Parathyroid adenoma (tissue), 2 donors: ENCODE measurements around the gene C5AR1.
"Not testable (repeated sequence)": the region's sequence is repeated elsewhere in the genome, so short reads cannot be mapped to it uniquely, and the experiment has no call there.

Experiments
- H2AFZ ChIP-seq: fragments of 300-600 bp; sonication (generic); one replicate; pipeline ENCODE4 v1.7.0; 2017; ENCODE audit warnings: antibody characterized with exemption, mild to moderate bottlenecking
- H3K27ac ChIP-seq: fragments of 300-600 bp; sonication (generic); one replicate; pipeline ENCODE4 v1.7.0; 2017
- H3K27me3 ChIP-seq: fragments of 300-600 bp; sonication (generic); one replicate; pipeline ENCODE4 v1.7.0; 2017; ENCODE audit warnings: low read length; ENCODE audit not compliant: control insufficient read depth, insufficient read depth
- H3K36me3 ChIP-seq: fragments of 300-600 bp; sonication (generic); one replicate; pipeline ENCODE4 v1.7.0; 2017; ENCODE audit warnings: low read length; ENCODE audit not compliant: control insufficient read depth, insufficient read depth
- H3K4me1 ChIP-seq: fragments of 300-600 bp; sonication (generic); one replicate; pipeline ENCODE4 v1.7.0; 2017; ENCODE audit warnings: control low read depth
- H3K4me2 ChIP-seq: fragments of 300-600 bp; sonication (generic); one replicate; pipeline ENCODE4 v1.7.0; 2017; ENCODE audit warnings: low read length
- H3K4me3 ChIP-seq: fragments of 300-600 bp; sonication (generic); one replicate; pipeline ENCODE4 v1.7.0; 2017; ENCODE audit warnings: low read depth, low read length
- H3K79me2 ChIP-seq: fragments of 300-600 bp; sonication (generic); one replicate; pipeline ENCODE4 v1.7.0; 2017; ENCODE audit warnings: control low read depth
- H3K9ac ChIP-seq: fragments of 300-600 bp; sonication (generic); one replicate; pipeline ENCODE4 v1.7.0; 2017; ENCODE audit warnings: mild to moderate bottlenecking
- H3K9me3 ChIP-seq: fragments of 300-600 bp; sonication (generic); one replicate; pipeline ENCODE4 v1.7.0; 2017; ENCODE audit warnings: low read length; ENCODE audit not compliant: control insufficient read depth
- TF ChIP-seq, protein P1 (sequence below): fragments of 300-600 bp; sonication (generic); IDR thresholded peaks from one replicate; pipeline ENCODE4 v1.7.0; 2017; ENCODE audit warnings: antibody characterized with exemption, mild to moderate bottlenecking
- donor health status: primary hyperparathyroidism.

Gene C5AR1

GRCh38 chr19:47309608-47310007 is at the start of gene C5AR1:
Gene C5AR1 (plus strand): TSS chr19:47309861. CDS start chr19:47309896, 35 bp downstream.
- Histone ChIP-seq H3K27me3 (no peaks in the 10 kb centered on the region), H3K4me1 (peaks cover 4% of the 10 kb centered on the region), H3K9me3 (no peaks in the 10 kb centered on the region), H3K36me3 (no peaks in the 10 kb centered on the region), H3K4me2 (no peak within 1 kb of the TSS), H3K9ac (no peak within 1 kb of the TSS), H3K4me3 (no peak within 1 kb of the TSS), H3K79me2 (no peaks in the 10 kb centered on the region), H2AFZ (no peak within 1 kb of the TSS), H3K27ac (peak within 1 kb of the TSS; percentile 4)
- TF ChIP-seq, protein P1, sequence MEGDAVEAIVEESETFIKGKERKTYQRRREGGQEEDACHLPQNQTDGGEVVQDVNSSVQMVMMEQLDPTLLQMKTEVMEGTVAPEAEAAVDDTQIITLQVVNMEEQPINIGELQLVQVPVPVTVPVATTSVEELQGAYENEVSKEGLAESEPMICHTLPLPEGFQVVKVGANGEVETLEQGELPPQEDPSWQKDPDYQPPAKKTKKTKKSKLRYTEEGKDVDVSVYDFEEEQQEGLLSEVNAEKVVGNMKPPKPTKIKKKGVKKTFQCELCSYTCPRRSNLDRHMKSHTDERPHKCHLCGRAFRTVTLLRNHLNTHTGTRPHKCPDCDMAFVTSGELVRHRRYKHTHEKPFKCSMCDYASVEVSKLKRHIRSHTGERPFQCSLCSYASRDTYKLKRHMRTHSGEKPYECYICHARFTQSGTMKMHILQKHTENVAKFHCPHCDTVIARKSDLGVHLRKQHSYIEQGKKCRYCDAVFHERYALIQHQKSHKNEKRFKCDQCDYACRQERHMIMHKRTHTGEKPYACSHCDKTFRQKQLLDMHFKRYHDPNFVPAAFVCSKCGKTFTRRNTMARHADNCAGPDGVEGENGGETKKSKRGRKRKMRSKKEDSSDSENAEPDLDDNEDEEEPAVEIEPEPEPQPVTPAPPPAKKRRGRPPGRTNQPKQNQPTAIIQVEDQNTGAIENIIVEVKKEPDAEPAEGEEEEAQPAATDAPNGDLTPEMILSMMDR, result no peak

DNA sequence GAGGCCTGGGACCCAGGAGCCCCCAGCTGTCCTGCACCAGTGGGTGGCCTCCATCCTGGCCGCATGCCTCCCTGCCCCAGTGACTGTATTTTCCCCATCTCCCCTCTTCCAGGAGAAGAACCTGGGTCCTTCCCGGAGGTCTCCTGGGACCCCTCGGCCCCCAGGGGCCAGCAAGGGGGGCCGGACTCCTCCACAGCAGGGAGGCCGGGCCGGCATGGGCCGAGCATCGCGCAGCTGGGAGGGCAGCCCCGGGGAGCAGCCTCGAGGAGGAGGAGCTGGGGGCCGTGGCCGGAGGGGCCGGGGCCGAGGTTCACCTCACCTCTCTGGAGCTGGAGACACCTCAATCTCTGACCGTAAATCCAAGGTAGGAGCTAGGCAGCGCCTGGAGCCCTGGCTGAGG is 49.2 kb upstream of the C5AR1 start:
- no peak overlapping the region for H3K27ac ChIP-seq
- H3K79me2 ChIP-seq, result peaks cover 18% of the 10 kb centered on the region
- no peak overlapping the region for H3K4me2 ChIP-seq
- no peak overlapping the region for H2AFZ ChIP-seq
- peaks cover 9% of the 10 kb centered on the region for H3K4me1 ChIP-seq
- H3K4me3 ChIP-seq, result no peak overlapping the region
- TF ChIP-seq, protein P1, result no peak
- no peak overlapping the region for H3K9ac ChIP-seq
- no peaks in the 10 kb centered on the region for H3K36me3 ChIP-seq
- no peaks in the 10 kb centered on the region for H3K27me3 ChIP-seq
- H3K9me3 ChIP-seq, result no peaks in the 10 kb centered on the region

DNA sequence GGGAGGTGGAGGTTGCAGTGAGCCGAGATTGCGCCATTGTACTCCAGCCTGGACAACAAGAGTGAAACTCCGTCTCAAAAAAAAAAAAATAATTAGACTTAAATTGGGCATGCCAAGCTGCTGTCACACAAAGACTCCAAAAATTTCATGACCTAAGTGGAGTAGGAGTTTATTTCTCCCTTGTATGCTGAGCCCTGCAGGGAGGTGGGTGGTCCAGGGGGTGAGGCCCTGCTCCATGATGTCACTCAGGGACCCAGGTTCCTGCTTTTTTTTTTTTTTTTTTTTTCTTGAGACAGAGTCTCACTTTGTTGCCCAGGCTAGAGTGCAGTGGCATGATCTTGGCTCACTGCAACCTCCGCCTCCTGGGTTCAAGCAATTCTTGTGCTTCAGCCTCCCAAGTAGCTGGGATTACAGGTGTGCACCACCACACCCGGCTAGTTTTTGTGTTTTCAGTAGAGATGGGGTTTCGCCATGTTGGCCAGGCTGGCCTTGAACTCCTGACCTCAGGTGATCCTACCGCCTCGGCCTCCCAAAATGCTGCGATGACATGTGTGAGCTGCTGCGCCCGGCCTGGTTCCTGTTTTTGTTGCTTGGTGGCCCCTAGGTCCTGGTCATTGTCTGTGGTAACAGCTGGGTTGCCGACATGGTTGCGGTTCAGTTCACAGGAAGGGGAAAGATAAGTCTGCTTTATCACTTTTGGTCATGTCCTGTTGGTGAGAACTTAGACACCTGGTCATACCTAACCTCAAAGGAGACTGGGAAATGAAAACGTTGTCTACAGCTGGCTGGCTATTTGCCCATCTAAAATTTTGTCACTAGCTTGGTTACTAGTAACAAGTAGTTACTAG is 47.5 kb upstream of the C5AR1 start:
- peaks cover 18% of the 10 kb centered on the region for H3K79me2 ChIP-seq
- H2AFZ ChIP-seq, H3K27me3 ChIP-seq, H3K9ac ChIP-seq, H3K4me1 ChIP-seq, H3K27ac ChIP-seq, H3K4me3 ChIP-seq, H3K36me3 ChIP-seq, H3K9me3 ChIP-seq, H3K4me2 ChIP-seq: not testable (repeated sequence)

DNA sequence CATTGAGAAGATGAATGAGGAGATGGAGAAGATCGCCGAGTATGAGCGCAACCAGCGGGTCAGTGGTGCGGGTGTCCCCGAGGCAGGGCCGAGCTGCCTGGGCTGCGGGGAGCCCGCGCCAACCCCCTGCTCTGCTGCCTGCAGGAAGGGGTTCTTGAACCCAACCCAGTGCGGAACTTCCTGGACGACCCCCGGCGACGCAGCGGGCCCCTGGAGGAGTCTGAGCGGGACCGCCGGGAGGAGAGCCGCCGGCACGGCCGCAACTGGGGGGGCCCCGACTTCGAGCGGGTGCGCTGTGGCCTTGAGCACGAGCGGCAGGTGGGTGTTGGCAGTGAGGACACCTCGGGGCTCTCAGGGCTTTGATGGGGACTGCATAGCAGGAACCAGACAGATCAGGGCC is 45.0 kb upstream of the C5AR1 start:
- Histone ChIP-seq H3K9me3 (no peaks in the 10 kb centered on the region), H3K4me2 (no peak overlapping the region), H2AFZ (no peak overlapping the region), H3K4me1 (no peaks in the 10 kb centered on the region), H3K4me3 (no peak overlapping the region), H3K79me2 (peaks cover 2% of the 10 kb centered on the region), H3K9ac (no peak overlapping the region), H3K27me3 (no peaks in the 10 kb centered on the region), H3K36me3 (no peaks in the 10 kb centered on the region), H3K27ac (no peak overlapping the region)
- TF ChIP-seq, protein P1, result no peak

GRCh38 chr19:47266401-47266941 is 43.2 kb upstream of the C5AR1 start:
- H3K4me2 ChIP-seq, result no peak overlapping the region
- no peak overlapping the region for H3K4me3 ChIP-seq
- TF ChIP-seq, protein P1, result no peak
- H3K4me1 ChIP-seq, result no peaks in the 10 kb centered on the region
- no peak overlapping the region for H3K9ac ChIP-seq
- H3K9me3 ChIP-seq, result no peaks in the 10 kb centered on the region
- H3K36me3 ChIP-seq, result no peaks in the 10 kb centered on the region
- no peaks in the 10 kb centered on the region for H3K27me3 ChIP-seq
- H2AFZ ChIP-seq, result no peak overlapping the region
- H3K27ac ChIP-seq, result no peak overlapping the region
- H3K79me2 ChIP-seq, result no peaks in the 10 kb centered on the region
